Activated naive CD8-positive, alpha-beta T cell (primary cell): ENCODE measurements around the gene FKBP14.
A peak's percentile ranks its signal among the peaks of the same experiment; 100 is the strongest.
"Not testable (repeated sequence)": the region's sequence is repeated elsewhere in the genome, so short reads cannot be mapped to it uniquely, and the experiment has no call there.

ENCODE experiments used
- H3K27ac Mint-ChIP-seq: one replicate; pipeline ENCODE4 v1.8.0; 2021; ENCODE audit warnings: mixed read lengths
- H3K27me3 Mint-ChIP-seq: one replicate; pipeline ENCODE4 v1.8.0; 2021; ENCODE audit warnings: mixed read lengths
- H3K36me3 Mint-ChIP-seq: one replicate; pipeline ENCODE4 v1.8.0; 2021; ENCODE audit warnings: mixed read lengths
- H3K4me1 Mint-ChIP-seq: one replicate; pipeline ENCODE4 v1.8.0; 2021; ENCODE audit warnings: low read depth, mixed read lengths
- H3K4me3 Mint-ChIP-seq: one replicate; pipeline ENCODE4 v1.8.0; 2021; ENCODE audit warnings: mild to moderate bottlenecking, mixed read lengths
- H3K9me3 Mint-ChIP-seq: one replicate; pipeline ENCODE4 v1.8.0; 2021; ENCODE audit warnings: low read depth, mixed read lengths

FKBP14 gene, protein sequence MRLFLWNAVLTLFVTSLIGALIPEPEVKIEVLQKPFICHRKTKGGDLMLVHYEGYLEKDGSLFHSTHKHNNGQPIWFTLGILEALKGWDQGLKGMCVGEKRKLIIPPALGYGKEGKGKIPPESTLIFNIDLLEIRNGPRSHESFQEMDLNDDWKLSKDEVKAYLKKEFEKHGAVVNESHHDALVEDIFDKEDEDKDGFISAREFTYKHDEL

GRCh38 chr7:30026229-30027064, at the start of gene FKBP14:
Gene FKBP14, minus strand, starts transcription at chr7:30026702. Its CDS starts 194 bp downstream, at chr7:30026508.
- H3K27ac Mint-ChIP-seq = peak within 1 kb of the TSS; percentile 91

DNA sequence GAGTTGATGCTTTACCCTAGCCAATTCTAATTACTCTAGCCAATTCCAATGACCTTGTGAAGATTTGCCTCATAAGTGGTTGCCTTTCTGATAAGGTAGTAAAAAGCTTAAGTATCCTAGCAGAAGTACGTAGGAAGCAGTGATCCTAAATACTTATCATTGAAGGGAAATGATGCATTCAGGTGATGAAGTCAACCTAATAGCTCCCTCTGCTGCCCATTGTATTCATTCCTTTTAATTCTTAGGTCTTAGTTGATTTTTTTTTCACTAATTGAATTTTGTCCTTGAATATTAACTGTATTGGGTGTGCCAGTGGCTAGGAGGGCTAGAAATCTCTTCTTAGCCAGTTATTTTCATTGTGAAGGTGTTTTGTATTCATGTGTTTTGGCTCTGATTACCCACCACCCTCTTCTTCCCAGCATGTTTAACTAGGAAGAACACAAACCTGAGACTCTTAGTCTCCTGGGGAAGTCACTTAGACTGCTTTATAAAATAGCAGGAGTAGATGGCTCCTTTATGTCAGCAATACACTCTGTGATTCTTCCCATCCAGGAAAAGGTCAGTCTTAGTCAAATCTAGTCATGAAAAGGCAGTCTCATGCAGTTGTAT, 48.0 kb upstream of the FKBP14 start:
- H3K27me3 Mint-ChIP-seq = no peaks in the 10 kb centered on the region
- no peaks in the 10 kb centered on the region for H3K4me1 Mint-ChIP-seq
- no peak overlapping the region for H3K27ac Mint-ChIP-seq
- no peak overlapping the region for H3K4me3 Mint-ChIP-seq
- H3K9me3 Mint-ChIP-seq = no peaks in the 10 kb centered on the region
- peaks cover 24% of the 10 kb centered on the region for H3K36me3 Mint-ChIP-seq

More at GRCh38 chr7:30026229-30027064, at the start of gene FKBP14:
- peaks cover 3% of the 10 kb centered on the region for H3K36me3 Mint-ChIP-seq
- no peaks in the 10 kb centered on the region for H3K9me3 Mint-ChIP-seq
- peaks cover 35% of the 10 kb centered on the region for H3K4me1 Mint-ChIP-seq
- H3K27me3 Mint-ChIP-seq = no peaks in the 10 kb centered on the region
- peak within 1 kb of the TSS; percentile 94 for H3K4me3 Mint-ChIP-seq

GRCh38 chr7:30072735-30073134, 46.2 kb upstream of the FKBP14 start:
- Mint-ChIP-seq H3K27ac (no peak overlapping the region), H3K4me1 (no peaks in the 10 kb centered on the region), H3K9me3 (no peaks in the 10 kb centered on the region), H3K36me3 (peaks cover 16% of the 10 kb centered on the region), H3K27me3 (no peaks in the 10 kb centered on the region), H3K4me3 (no peak overlapping the region)

GRCh38 chr7:30070052-30070451, 43.5 kb upstream of the FKBP14 start:
- no peaks in the 10 kb centered on the region for H3K9me3 Mint-ChIP-seq
- H3K27me3 Mint-ChIP-seq = no peaks in the 10 kb centered on the region
- peaks cover 12% of the 10 kb centered on the region for H3K36me3 Mint-ChIP-seq
- no peak overlapping the region for H3K27ac Mint-ChIP-seq
- no peaks in the 10 kb centered on the region for H3K4me1 Mint-ChIP-seq
- H3K4me3 Mint-ChIP-seq = no peak overlapping the region

DNA sequence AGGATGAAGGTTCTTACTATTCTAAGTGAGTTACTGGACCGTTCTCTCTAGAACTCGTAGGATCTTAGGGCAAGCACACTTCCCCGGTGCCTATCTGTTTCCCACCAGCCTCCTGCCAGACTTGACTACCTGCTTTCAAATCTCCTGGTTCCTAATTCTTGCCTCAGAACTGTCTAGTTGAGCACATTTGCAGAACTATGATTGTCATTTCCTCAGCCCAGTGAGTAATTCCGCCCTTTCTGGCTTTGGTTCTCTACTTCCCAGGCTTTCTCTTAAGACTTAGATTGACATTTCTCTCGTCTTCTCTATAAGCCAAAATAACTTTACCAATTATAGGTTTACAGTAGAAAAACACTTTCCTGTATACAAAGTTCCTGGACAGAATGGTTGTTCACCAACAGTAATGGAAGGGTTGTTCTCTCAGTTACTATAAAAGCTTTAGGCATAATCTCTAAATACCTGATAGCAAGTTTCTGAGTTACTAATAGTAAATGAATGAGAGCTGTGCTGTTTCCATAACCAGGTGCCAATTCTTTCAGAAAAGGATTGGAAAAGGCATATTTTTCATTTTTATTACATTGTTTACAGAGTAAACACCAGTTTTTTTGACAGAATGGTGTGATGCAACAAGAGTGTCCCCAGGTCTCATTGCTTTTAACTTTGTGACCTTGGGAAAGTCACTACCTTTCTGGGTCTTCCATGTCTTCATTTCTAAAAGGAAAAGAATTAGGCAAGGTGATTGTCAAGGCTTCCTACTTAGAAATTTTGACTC, 42.8 kb upstream of the FKBP14 start:
- Mint-ChIP-seq H3K27me3 (no peaks in the 10 kb centered on the region), H3K9me3 (no peaks in the 10 kb centered on the region), H3K4me1 (no peaks in the 10 kb centered on the region), H3K27ac (no peak overlapping the region), H3K4me3 (no peak overlapping the region), H3K36me3 (peaks cover 12% of the 10 kb centered on the region)

- H3K27me3 Mint-ChIP-seq = no peaks in the 10 kb centered on the region
- H3K4me3 Mint-ChIP-seq = no peak overlapping the region
- H3K27ac Mint-ChIP-seq = no peak overlapping the region
- H3K36me3 Mint-ChIP-seq = peaks cover 12% of the 10 kb centered on the region
- H3K4me1 Mint-ChIP-seq = no peaks in the 10 kb centered on the region
- H3K9me3 Mint-ChIP-seq = no peaks in the 10 kb centered on the region
These were observed 41.6 kb upstream of the FKBP14 start for GRCh38 chr7:30068117-30068516.

- Mint-ChIP-seq H3K4me3 (no peak overlapping the region), H3K4me1 (peaks cover 3% of the 10 kb centered on the region), H3K36me3 (peaks cover 13% of the 10 kb centered on the region), H3K27me3 (no peaks in the 10 kb centered on the region), H3K27ac (no peak overlapping the region), H3K9me3 (no peaks in the 10 kb centered on the region)
These were observed 40.2 kb upstream of the FKBP14 start for GRCh38 chr7:30066687-30067086.

- H3K36me3 Mint-ChIP-seq = peaks cover 9% of the 10 kb centered on the region
- H3K9me3 Mint-ChIP-seq = no peaks in the 10 kb centered on the region
These were observed 39.2 kb upstream of the FKBP14 start for GRCh38 chr7:30065746-30066145.

GRCh38 chr7:30062587-30062986, 36.1 kb upstream of the FKBP14 start:
- no peaks in the 10 kb centered on the region for H3K27me3 Mint-ChIP-seq
- no peaks in the 10 kb centered on the region for H3K9me3 Mint-ChIP-seq
- no peak overlapping the region for H3K27ac Mint-ChIP-seq
- H3K36me3 Mint-ChIP-seq = peaks cover 10% of the 10 kb centered on the region
- peaks cover 5% of the 10 kb centered on the region for H3K4me1 Mint-ChIP-seq
- no peak overlapping the region for H3K4me3 Mint-ChIP-seq

More at GRCh38 chr7:30065746-30066145, 39.2 kb upstream of the FKBP14 start:
- peaks cover 5% of the 10 kb centered on the region for H3K4me1 Mint-ChIP-seq
- no peak overlapping the region for H3K4me3 Mint-ChIP-seq
- H3K27ac Mint-ChIP-seq = no peak overlapping the region
- no peaks in the 10 kb centered on the region for H3K27me3 Mint-ChIP-seq

DNA sequence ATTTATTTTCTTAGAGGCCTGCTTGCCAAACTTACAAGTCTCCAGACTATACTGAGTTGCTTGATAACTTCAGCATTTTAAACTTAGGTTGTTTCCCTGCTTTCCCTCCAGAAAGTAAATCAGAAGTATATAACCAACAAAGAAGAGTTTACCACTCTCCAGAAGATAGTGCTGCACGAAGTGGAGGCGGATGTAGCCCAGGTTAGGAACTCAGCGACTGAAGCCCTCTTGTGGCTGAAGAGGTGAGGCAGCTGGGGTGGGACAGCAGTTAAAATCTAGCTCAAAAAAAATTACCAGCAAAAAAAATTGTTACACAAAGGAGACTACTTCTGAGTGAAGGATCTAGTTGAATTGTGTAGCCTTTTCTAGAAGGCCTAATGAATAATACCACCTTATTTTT, 35.3 kb upstream of the FKBP14 start:
- not testable (repeated sequence) for H3K27me3 Mint-ChIP-seq, H3K4me3 Mint-ChIP-seq, H3K9me3 Mint-ChIP-seq, H3K27ac Mint-ChIP-seq, H3K4me1 Mint-ChIP-seq
- H3K36me3 Mint-ChIP-seq = peaks cover 12% of the 10 kb centered on the region

- H3K27me3 Mint-ChIP-seq = no peaks in the 10 kb centered on the region
- no peak overlapping the region for H3K4me3 Mint-ChIP-seq
- peaks cover 16% of the 10 kb centered on the region for H3K36me3 Mint-ChIP-seq
- H3K27ac Mint-ChIP-seq = no peak overlapping the region
- H3K4me1 Mint-ChIP-seq = peaks cover 5% of the 10 kb centered on the region
- no peaks in the 10 kb centered on the region for H3K9me3 Mint-ChIP-seq
These were observed 31.2 kb upstream of the FKBP14 start for GRCh38 chr7:30057741-30058140.

DNA sequence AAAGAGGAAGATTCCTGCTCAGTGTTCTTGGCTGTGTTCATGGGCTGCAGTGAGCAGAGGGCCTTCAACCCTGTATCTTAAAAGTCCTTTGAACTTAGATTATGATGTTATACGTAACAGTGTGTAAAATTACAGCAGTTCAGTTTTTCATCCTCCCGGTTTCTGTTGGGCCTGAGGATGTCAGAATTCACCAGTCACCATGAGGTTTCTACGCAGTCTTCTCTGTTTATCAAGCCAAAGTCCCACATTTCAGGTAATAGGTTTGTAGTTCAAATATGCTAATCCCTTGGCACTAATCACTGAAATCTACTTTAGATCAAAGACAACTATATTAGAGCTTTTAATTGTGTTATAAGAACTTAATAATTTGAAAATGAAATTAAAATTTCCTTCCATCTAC, 26.6 kb upstream of the FKBP14 start:
- Mint-ChIP-seq H3K27me3 (no peaks in the 10 kb centered on the region), H3K4me1 (no peaks in the 10 kb centered on the region)

GRCh38 chr7:30049173-30049572, 22.7 kb upstream of the FKBP14 start:
- Mint-ChIP-seq H3K27me3 (no peaks in the 10 kb centered on the region), H3K4me1 (no peaks in the 10 kb centered on the region), H3K36me3 (peaks cover 25% of the 10 kb centered on the region), H3K9me3 (no peaks in the 10 kb centered on the region), H3K27ac (no peak overlapping the region), H3K4me3 (no peak overlapping the region)

More for the DNA sequence above, 26.6 kb upstream of the FKBP14 start:
- Mint-ChIP-seq H3K36me3 (peaks cover 24% of the 10 kb centered on the region), H3K27ac (no peak overlapping the region), H3K9me3 (no peaks in the 10 kb centered on the region), H3K4me3 (no peak overlapping the region)

- Mint-ChIP-seq H3K36me3 (peaks cover 23% of the 10 kb centered on the region), H3K27me3 (no peaks in the 10 kb centered on the region), H3K9me3 (no peaks in the 10 kb centered on the region), H3K27ac (no peak overlapping the region), H3K4me1 (no peaks in the 10 kb centered on the region), H3K4me3 (no peak overlapping the region)
These were observed 22.1 kb upstream of the FKBP14 start for GRCh38 chr7:30048582-30048981.

DNA sequence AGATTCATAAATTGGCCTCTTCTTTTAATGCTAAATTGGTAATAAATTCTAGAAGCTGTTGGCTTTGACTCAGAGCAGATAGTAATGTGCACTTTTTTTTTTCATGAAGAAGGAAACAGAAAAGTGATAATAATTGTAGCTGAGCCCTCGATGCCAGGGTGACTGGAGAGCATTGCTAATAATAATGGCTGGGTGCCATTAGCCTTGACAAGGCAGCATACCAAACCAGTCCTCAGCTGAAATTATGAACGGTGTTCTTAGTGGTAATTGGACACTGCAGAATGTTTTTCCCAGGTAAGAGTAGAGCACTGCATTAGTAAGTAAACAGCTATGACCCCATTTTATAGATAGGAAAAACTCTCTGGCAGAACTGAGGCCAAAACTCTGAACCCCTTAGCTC, 20.6 kb upstream of the FKBP14 start:
- Mint-ChIP-seq H3K9me3 (no peaks in the 10 kb centered on the region), H3K36me3 (peaks cover 24% of the 10 kb centered on the region), H3K4me3 (no peak overlapping the region), H3K4me1 (peaks cover 3% of the 10 kb centered on the region), H3K27ac (no peak overlapping the region), H3K27me3 (no peaks in the 10 kb centered on the region)
